ENCODE measurements around the gene TSHB. TPM values are rescaled to one million over a fixed set of nuclear protein-coding genes. Genes with fewer than 3 reads are reported as not detected.

The TSHB gene
- total and polyA plus RNA-seq, 3 experiments from 2014 or later = not detected

DNA sequence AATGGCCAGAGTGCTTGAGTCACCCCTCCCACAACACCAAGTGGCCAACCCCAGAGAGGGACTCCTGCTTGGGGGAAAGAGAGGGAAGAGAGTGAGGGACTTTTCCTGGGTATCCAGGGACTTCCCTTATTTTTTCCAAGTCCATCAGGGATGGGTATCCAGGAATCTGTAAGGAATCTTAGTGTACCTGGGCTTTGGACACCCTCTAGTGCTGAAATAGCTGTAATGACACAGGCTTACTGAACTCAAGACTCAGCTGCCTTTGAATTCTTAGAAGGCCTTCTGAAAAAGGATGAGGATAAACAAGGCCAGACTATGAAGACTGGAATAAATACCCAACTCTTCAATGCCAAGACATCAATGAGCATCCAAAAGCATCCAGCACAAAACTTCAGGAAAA is 12.0 kb downstream of the TSHB start:
- Mint-ChIP-seq H3K9me3 (peaks cover 0 to 6% (median 4%) of the 10 kb centered on the region in 5 donors), H3K4me3 (no peak overlapping the region), H3K27ac (no peak overlapping the region), H3K36me3 (peaks cover 6 to 28% (median 12%) of the 10 kb centered on the region in 3 donors), H3K4me1 (no peaks in the 10 kb centered on the region), H3K27me3 (no peaks in the 10 kb centered on the region)
- no peaks in the 10 kb centered on the region for H3K9me3 ChIP-seq (ENCODE audit: low read length)
- no peak overlapping the region for H3K4me3 ChIP-seq (ENCODE audit: low read length)
- H3K4me1 ChIP-seq (ENCODE audit: insufficient read depth, low read length) = no peaks in the 10 kb centered on the region
- no peaks in the 10 kb centered on the region for H3K27me3 ChIP-seq (ENCODE audit: insufficient read depth, low read length, poor library complexity, severe bottlenecking)
- H3K27ac ChIP-seq (ENCODE audit: low read depth, low read length) = no peak overlapping the region
- ChIA-PET CTCF (interaction anchor here (2.0 kb wide), 1 partner anchor 11 kb away, joined by 5 read pairs; no protein-coding TSS in a partner anchor), POLR2A (no interaction called here)
- DNase-seq = no peak
- no peaks in the 10 kb centered on the region for H3K36me3 ChIP-seq (ENCODE audit: insufficient read depth, low read length)

- H3K27ac ChIP-seq (ENCODE audit: low read depth, low read length) = no peak overlapping the region
- no peaks in the 10 kb centered on the region for H3K27me3 ChIP-seq (ENCODE audit: insufficient read depth, low read length, poor library complexity, severe bottlenecking)
- DNase-seq = no peak
- Mint-ChIP-seq H3K27ac (no peak overlapping the region), H3K4me3 (no peak overlapping the region), H3K4me1 (peaks cover 2 to 5% (median 3%) of the 10 kb centered on the region in 3 donors), H3K27me3 (no peaks in the 10 kb centered on the region), H3K36me3 (peaks cover 3 to 30% (median 14%) of the 10 kb centered on the region in 3 donors), H3K9me3 (peaks cover 0 to 6% (median 4%) of the 10 kb centered on the region in 5 donors)
- CTCF ChIA-PET = no interaction called here
- POLR2A ChIA-PET = no interaction called here
- H3K4me1 ChIP-seq (ENCODE audit: insufficient read depth, low read length) = no peaks in the 10 kb centered on the region
- no peaks in the 10 kb centered on the region for H3K9me3 ChIP-seq (ENCODE audit: low read length)
- no peaks in the 10 kb centered on the region for H3K36me3 ChIP-seq (ENCODE audit: insufficient read depth, low read length)
- H3K4me3 ChIP-seq (ENCODE audit: low read length) = no peak overlapping the region
Measured at GRCh38 chr1:115046751-115047150, 17.1 kb downstream of the TSHB start.

DNA sequence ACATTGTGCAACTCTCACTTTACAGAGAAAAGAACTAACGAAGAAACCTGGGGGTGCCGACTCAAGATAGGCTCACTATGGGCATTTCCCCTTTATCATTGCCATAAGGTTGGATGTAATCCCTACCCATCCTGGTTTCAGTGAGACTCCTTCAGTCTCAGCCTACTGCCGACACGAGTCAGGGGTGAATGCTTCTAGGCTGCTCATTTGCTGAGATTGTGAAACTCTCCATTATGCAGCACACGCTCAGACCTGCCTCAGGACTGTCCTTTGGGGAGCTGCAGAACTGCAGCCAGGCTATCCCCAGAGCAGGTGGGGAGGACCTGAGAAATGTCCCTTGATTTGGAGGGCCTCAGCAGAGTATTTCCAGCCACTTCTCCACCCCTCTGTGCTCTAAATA is 22.2 kb downstream of the TSHB start:
- Mint-ChIP-seq H3K4me1 (peaks cover 2 to 5% (median 3%) of the 10 kb centered on the region in 3 donors), H3K36me3 (peaks cover 0 to 2% (median 0%) of the 10 kb centered on the region in 3 donors), H3K27me3 (peaks cover 0 to 1% of the 10 kb centered on the region in 2 donors), H3K9me3 (no peaks in the 10 kb centered on the region), H3K4me3 (no peak overlapping the region), H3K27ac (no peak overlapping the region)
- no peak for DNase-seq
- no peak overlapping the region for H3K27ac ChIP-seq (ENCODE audit: low read depth, low read length)
- no peaks in the 10 kb centered on the region for H3K36me3 ChIP-seq (ENCODE audit: insufficient read depth, low read length)
- no peaks in the 10 kb centered on the region for H3K9me3 ChIP-seq (ENCODE audit: low read length)
- ChIA-PET POLR2A (no interaction called here), CTCF (interaction anchor here (1.4 to 3.9 kb wide), 7 partner anchors 22 to 704 kb away, joined by 3 to 28 read pairs (median 5); partner anchors contain the start of genes TSHB and TSPAN2)
- H3K4me3 ChIP-seq (ENCODE audit: low read length) = no peak overlapping the region
- H3K27me3 ChIP-seq (ENCODE audit: insufficient read depth, low read length, poor library complexity, severe bottlenecking) = no peaks in the 10 kb centered on the region
- H3K4me1 ChIP-seq (ENCODE audit: insufficient read depth, low read length) = no peaks in the 10 kb centered on the region

GRCh38 chr1:115052454-115053083 is 22.9 kb downstream of the TSHB start:
- Histone ChIP-seq H3K9me3 (ENCODE audit: low read length) (no peaks in the 10 kb centered on the region), H3K4me1 (ENCODE audit: insufficient read depth, low read length) (no peaks in the 10 kb centered on the region), H3K27me3 (ENCODE audit: insufficient read depth, low read length, poor library complexity, severe bottlenecking) (no peaks in the 10 kb centered on the region), H3K36me3 (ENCODE audit: insufficient read depth, low read length) (no peaks in the 10 kb centered on the region), H3K4me3 (ENCODE audit: low read length) (no peak overlapping the region), H3K27ac (ENCODE audit: low read depth, low read length) (no peak overlapping the region)
- H3K27ac Mint-ChIP-seq = no peak overlapping the region
- H3K4me3 Mint-ChIP-seq = no peak overlapping the region
- POLR2A ChIA-PET = no interaction called here
- CTCF ChIA-PET = interaction anchor here (0.6 to 3.9 kb wide), 19 partner anchors 9 to 705 kb away, joined by 3 to 28 read pairs (median 3); partner anchors contain the start of genes BCAS2, TSHB and TSPAN2
- no peaks in the 10 kb centered on the region for H3K9me3 Mint-ChIP-seq
- H3K4me1 Mint-ChIP-seq = peaks cover 2 to 5% (median 3%) of the 10 kb centered on the region in 3 donors
- DNase-seq = peak; percentile 26 to 71 (median 34)
- H3K36me3 Mint-ChIP-seq = peaks cover 0 to 2% (median 0%) of the 10 kb centered on the region in 3 donors
- peaks cover 0 to 1% of the 10 kb centered on the region in 2 donors for H3K27me3 Mint-ChIP-seq

GRCh38 chr1:115056395-115056798 is 26.8 kb downstream of the TSHB start:
- H3K4me3 Mint-ChIP-seq = no peak overlapping the region
- peaks cover 9 to 13% (median 10%) of the 10 kb centered on the region in 3 donors for H3K4me1 Mint-ChIP-seq
- peaks cover 0 to 5% (median 3%) of the 10 kb centered on the region in 3 donors for H3K36me3 Mint-ChIP-seq
- no peaks in the 10 kb centered on the region for H3K27me3 ChIP-seq (ENCODE audit: insufficient read depth, low read length, poor library complexity, severe bottlenecking)
- no peak overlapping the region for H3K4me3 ChIP-seq (ENCODE audit: low read length)
- CTCF ChIA-PET = interaction anchor here (1.0 to 1.6 kb wide), 4 partner anchors 21 to 72 kb away, joined by 3 to 5 read pairs (median 4); no protein-coding TSS in a partner anchor
- H3K36me3 ChIP-seq (ENCODE audit: insufficient read depth, low read length) = no peaks in the 10 kb centered on the region
- H3K27ac ChIP-seq (ENCODE audit: low read depth, low read length) = no peak overlapping the region
- POLR2A ChIA-PET = no interaction called here
- DNase-seq = no peak
- H3K27ac Mint-ChIP-seq = no peak overlapping the region
- no peaks in the 10 kb centered on the region for H3K9me3 ChIP-seq (ENCODE audit: low read length)
- H3K27me3 Mint-ChIP-seq = peaks cover 0 to 1% of the 10 kb centered on the region in 2 donors
- H3K9me3 Mint-ChIP-seq = no peaks in the 10 kb centered on the region
- H3K4me1 ChIP-seq (ENCODE audit: insufficient read depth, low read length) = peaks cover 5% of the 10 kb centered on the region

DNA sequence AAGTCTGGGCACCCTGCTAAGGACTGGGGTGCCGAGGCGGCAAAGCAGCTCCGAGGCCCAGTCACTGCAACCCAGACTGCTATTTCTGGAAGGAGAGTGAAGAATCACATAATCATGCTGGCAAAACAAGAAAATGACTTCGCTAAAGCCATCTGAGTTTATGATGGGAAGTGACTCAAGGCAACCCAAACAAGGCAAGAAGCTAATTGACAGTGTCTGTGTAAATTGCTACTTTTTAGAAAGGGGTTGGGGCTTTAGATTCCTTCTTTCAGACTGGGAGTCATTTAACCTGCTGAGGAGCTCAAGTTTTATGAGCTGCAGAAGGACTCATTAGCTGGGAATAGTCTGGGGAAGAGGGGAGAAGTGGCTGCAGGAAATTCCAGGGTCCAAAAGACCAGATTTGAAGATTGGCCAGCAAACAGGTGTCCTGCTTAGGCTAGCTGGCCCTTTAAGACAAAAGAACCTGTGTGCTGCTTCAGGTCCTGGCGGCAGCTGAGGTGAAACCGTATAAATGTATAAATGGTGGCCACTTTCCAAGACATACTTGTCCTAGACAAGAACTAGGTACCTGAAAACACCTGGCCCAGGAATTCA is 28.1 kb downstream of the TSHB start:
- Mint-ChIP-seq H3K4me3 (no peak overlapping the region), H3K27ac (peak overlapping the region in 1 of 8 donors; percentile 58), H3K4me1 (peaks cover 23 to 26% (median 24%) of the 10 kb centered on the region in 3 donors), H3K27me3 (peaks cover 0 to 1% of the 10 kb centered on the region in 2 donors), H3K36me3 (peaks cover 0 to 5% (median 3%) of the 10 kb centered on the region in 3 donors), H3K9me3 (no peaks in the 10 kb centered on the region)
- ChIA-PET CTCF (interaction anchor here (1.0 to 1.6 kb wide), 5 partner anchors 14 to 70 kb away, joined by 3 to 5 read pairs (median 4); no protein-coding TSS in a partner anchor), POLR2A (no interaction called here)
- H3K36me3 ChIP-seq (ENCODE audit: insufficient read depth, low read length) = no peaks in the 10 kb centered on the region
- DNase-seq = no peak
- H3K4me1 ChIP-seq (ENCODE audit: insufficient read depth, low read length) = peaks cover 17% of the 10 kb centered on the region
- H3K9me3 ChIP-seq (ENCODE audit: low read length) = no peaks in the 10 kb centered on the region
- no peak overlapping the region for H3K27ac ChIP-seq (ENCODE audit: low read depth, low read length)
- H3K4me3 ChIP-seq (ENCODE audit: low read length) = no peak overlapping the region
- H3K27me3 ChIP-seq (ENCODE audit: insufficient read depth, low read length, poor library complexity, severe bottlenecking) = no peaks in the 10 kb centered on the region

DNA sequence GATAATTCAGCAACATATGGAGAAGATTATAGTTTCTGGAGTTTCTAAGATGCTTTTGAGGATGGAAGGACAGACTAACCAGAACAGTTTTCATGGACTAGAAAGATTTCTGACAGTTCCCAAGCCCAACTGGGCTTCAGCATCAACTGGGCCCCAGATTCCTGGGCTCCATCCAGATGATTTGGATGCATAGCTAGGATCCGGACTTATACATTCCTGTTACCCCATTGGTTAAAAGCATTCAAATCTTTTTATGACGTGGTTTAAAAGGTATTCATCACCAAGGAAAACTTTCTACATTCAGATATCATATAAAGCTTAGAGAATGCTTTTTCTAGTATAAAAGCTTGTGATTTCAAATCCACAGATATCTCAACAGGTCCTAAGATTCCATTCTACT is 29.7 kb downstream of the TSHB start:
- CTCF ChIA-PET = no interaction called here
- peaks cover 0 to 1% of the 10 kb centered on the region in 2 donors for H3K27me3 Mint-ChIP-seq

DNA sequence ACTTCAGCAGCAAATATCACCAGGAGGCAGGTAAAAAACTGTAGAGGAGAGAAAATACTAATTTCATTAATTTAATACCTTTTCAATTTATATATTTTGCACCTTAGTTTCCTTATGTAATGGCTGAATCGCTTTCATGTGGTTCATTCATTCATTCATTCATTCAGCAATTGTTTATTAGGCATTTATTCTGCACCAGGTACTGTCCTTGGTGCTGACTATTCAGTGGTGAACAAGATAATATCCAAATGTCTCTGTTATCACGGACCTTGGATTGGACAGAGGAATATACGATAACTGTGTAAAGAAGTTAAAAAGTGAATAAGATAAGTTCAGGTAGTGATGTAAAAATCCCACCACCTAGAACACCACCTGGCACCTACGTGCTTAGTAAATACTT is 30.9 kb downstream of the TSHB start:
- no peaks in the 10 kb centered on the region for H3K27me3 Mint-ChIP-seq
- peaks cover 0 to 5% (median 3%) of the 10 kb centered on the region in 3 donors for H3K36me3 Mint-ChIP-seq
- POLR2A ChIA-PET = no interaction called here

More for the DNA sequence above, 29.7 kb downstream of the TSHB start:
- H3K4me3 Mint-ChIP-seq = no peak overlapping the region
- H3K27ac Mint-ChIP-seq = no peak overlapping the region
- Histone ChIP-seq H3K27me3 (ENCODE audit: insufficient read depth, low read length, poor library complexity, severe bottlenecking) (no peaks in the 10 kb centered on the region), H3K4me1 (ENCODE audit: insufficient read depth, low read length) (peaks cover 32% of the 10 kb centered on the region), H3K9me3 (ENCODE audit: low read length) (no peaks in the 10 kb centered on the region), H3K36me3 (ENCODE audit: insufficient read depth, low read length) (no peaks in the 10 kb centered on the region), H3K27ac (ENCODE audit: low read depth, low read length) (no peak overlapping the region), H3K4me3 (ENCODE audit: low read length) (no peak overlapping the region)
- H3K4me1 Mint-ChIP-seq = peaks cover 39 to 42% (median 39%) of the 10 kb centered on the region in 3 donors
- peaks cover 0 to 5% (median 3%) of the 10 kb centered on the region in 3 donors for H3K36me3 Mint-ChIP-seq
- POLR2A ChIA-PET = no interaction called here
- no peaks in the 10 kb centered on the region for H3K9me3 Mint-ChIP-seq
- DNase-seq = no peak

More for the DNA sequence above, 30.9 kb downstream of the TSHB start:
- Histone ChIP-seq H3K4me1 (ENCODE audit: insufficient read depth, low read length) (peaks cover 37% of the 10 kb centered on the region), H3K4me3 (ENCODE audit: low read length) (no peak overlapping the region), H3K27me3 (ENCODE audit: insufficient read depth, low read length, poor library complexity, severe bottlenecking) (no peaks in the 10 kb centered on the region), H3K27ac (ENCODE audit: low read depth, low read length) (no peak overlapping the region), H3K36me3 (ENCODE audit: insufficient read depth, low read length) (no peaks in the 10 kb centered on the region), H3K9me3 (ENCODE audit: low read length) (no peaks in the 10 kb centered on the region)
- Mint-ChIP-seq H3K4me1 (peaks cover 41 to 47% (median 42%) of the 10 kb centered on the region in 3 donors), H3K9me3 (no peaks in the 10 kb centered on the region), H3K4me3 (no peak overlapping the region), H3K27ac (peak overlapping the region in 6 of 8 donors; percentile 24 to 100 (median 48))
- DNase-seq = no peak
- CTCF ChIA-PET = no interaction called here
